ENCODE measurements around the gene ITPR3.

GRCh38 chr6:33609528-33609927, 11.6 kb upstream of the ITPR3 start:
- TF ChIP-seq CTCF (IDR thresholded peaks at IDR 0.05; ENCODE audit: low read depth, low read length, missing input control) (no peak), RAD21 (IDR thresholded peaks at IDR 0.05) (no peak), HNF4G (IDR thresholded peaks at IDR 0.05) (no peak), GABPA (IDR thresholded peaks at IDR 0.05 in 1 of 2, conservative IDR thresholded peaks at IDR 0.05 in 1 of 2) (no peak)
